DOHH2 (cell line): ENCODE data around the gene AGAP3.

Experiments used
- H3F3A ChIP-seq: fragments of 200-600 bp; sonication (generic), shearing (Covaris generic); 2 replicates; pipeline ENCODE4 v1.6.0; 2016; ENCODE audit warnings: antibody characterized with exemption, mild to moderate bottlenecking; ENCODE audit not compliant: control insufficient read depth, insufficient read depth
- H3K27ac ChIP-seq: fragments of 200-600 bp; sonication (generic); 2 replicates; pipeline ENCODE4 v1.5.1; 2014; ENCODE audit warnings: low read depth, mild to moderate bottlenecking, low read length, moderate library complexity
- H3K27me3 ChIP-seq: fragments of 200-600 bp; sonication (generic); 2 replicates; pipeline ENCODE4 v1.6.1; 2014; ENCODE audit warnings: mild to moderate bottlenecking, low read length, mixed read lengths; ENCODE audit not compliant: control insufficient read depth
- H3K36me3 ChIP-seq: fragments of 200-600 bp; sonication (generic); 2 replicates; pipeline ENCODE4 v1.6.1; 2014; ENCODE audit warnings: mild to moderate bottlenecking, low read length, moderate library complexity, mixed read lengths; ENCODE audit not compliant: control insufficient read depth
- H3K4me1 ChIP-seq: fragments of 200-600 bp; sonication (generic); 2 replicates; pipeline ENCODE4 v1.6.1; 2014; ENCODE audit warnings: mild to moderate bottlenecking, low read length, mixed read lengths; ENCODE audit not compliant: control insufficient read depth
- H3K4me2 ChIP-seq: fragments of 200-600 bp; sonication (generic); 2 replicates; pipeline ENCODE4 v1.6.0; 2014; ENCODE audit warnings: mild to moderate bottlenecking, low read length, moderate library complexity
- H3K4me3 ChIP-seq: fragments of 200-600 bp; sonication (generic); 2 replicates; pipeline ENCODE4 v1.5.1; 2014; ENCODE audit warnings: mild to moderate bottlenecking, low read length, mixed read lengths
- H3K79me2 ChIP-seq: fragments of 200-600 bp; sonication (generic); 2 replicates; pipeline ENCODE4 v1.6.1; 2014; ENCODE audit warnings: mild to moderate bottlenecking, low read length, mixed read lengths; ENCODE audit not compliant: control insufficient read depth
- H3K9me2 ChIP-seq: fragments of 200-600 bp; sonication (generic); replicated peaks from 2 replicates; pipeline ENCODE4 v1.6.1; 2014; ENCODE audit warnings: mild to moderate bottlenecking, low read length, mixed read lengths; ENCODE audit not compliant: control insufficient read depth
- H3K9me3 ChIP-seq: fragments of 200-600 bp; sonication (generic); 2 replicates; pipeline ENCODE4 v1.6.1; 2014; ENCODE audit warnings: antibody characterized with exemption, low read length, mixed read lengths; ENCODE audit not compliant: control insufficient read depth, insufficient read depth
- H4K20me1 ChIP-seq: fragments of 200-600 bp; sonication (generic); 2 replicates; pipeline ENCODE4 v1.6.0; 2014; ENCODE audit warnings: low read depth, mild to moderate bottlenecking, antibody characterized with exemption, low read length, moderate library complexity; ENCODE audit not compliant: control insufficient read depth, insufficient read depth
- EZH2phosphoT487 ChIP-seq: fragments of 200-600 bp; sonication (generic); IDR thresholded peaks from 2 replicates; pipeline ENCODE4 v1.6.1; 2017; ENCODE audit warnings: borderline replicate concordance, mild to moderate bottlenecking, antibody characterized with exemption, low read length, moderate library complexity, mixed read lengths
- TF ChIP-seq, protein P1 (sequence below): fragments of 200-600 bp; sonication (generic); IDR thresholded peaks from one replicate; pipeline ENCODE4 v1.5.1; 2014; ENCODE audit warnings: antibody characterized with exemption, mild to moderate bottlenecking, low read depth, low read length; ENCODE audit not compliant: poor library complexity, severe bottlenecking

The AGAP3 gene

DNA sequence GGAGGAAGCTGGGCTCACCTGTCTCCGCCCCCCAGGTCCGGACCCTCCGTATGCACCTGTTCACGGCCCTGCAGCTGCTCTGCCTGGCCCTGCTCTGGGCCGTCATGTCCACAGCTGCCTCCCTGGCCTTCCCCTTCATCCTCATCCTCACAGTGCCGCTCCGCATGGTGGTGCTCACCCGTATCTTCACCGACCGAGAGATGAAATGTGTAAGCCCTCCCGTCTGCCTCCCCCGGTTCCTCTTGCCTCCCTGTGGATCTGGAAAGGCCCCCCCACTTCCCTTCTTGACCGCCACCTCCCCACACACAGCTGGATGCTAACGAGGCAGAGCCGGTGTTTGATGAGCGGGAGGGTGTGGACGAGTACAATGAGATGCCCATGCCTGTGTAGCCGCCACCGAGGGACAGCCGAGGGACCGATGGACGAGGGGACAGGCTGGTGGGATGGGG lies 10.3 kb upstream of the AGAP3 start:
- peaks cover 81% of the 10 kb centered on the region for H3K36me3 ChIP-seq
- no peak overlapping the region for H3K27ac ChIP-seq

DNA sequence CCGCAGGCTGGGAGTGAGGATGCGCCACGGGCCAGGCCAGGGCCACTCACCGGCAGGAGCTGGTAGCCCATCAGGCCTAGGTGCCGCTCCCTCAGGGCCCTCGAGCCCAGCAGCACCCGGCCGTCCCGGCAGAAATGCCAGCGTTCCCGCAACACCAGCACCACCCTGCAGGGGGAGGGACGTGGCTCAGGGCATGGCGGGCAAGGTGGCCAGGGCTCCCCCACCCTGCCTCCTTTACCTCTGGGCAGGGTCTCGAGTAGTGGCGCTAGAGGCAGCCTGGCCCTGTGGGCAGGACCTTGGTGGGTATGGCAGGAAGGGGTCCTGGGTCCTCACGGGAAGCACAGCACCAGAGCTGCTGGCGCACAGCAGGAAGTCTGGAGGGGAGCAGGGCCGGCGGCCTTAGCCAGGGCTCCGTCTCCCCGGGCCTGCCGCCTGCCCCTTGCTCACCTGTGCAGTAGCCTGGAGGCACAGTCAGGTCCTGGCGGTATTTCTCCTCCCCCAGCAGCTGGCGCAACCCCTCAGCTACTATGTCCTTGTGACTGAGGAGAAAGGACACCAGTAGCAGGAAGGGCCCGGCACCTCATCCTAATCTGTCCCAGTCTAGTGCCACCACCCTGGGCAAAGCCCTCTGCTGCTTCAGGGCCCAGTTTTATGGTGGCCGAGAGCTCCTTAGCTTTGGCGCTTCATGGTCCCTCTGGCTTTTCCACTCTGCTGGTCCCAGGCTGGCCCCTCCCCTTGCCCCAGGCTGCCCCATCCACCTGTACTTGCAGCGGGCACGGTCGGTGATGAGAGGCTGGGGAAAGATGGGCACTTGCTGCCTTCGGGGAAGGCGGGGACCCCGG lies 9.2 kb upstream of the AGAP3 start:
- H3K36me3 ChIP-seq = peaks cover 79% of the 10 kb centered on the region
- H3K79me2 ChIP-seq = peaks cover 40% of the 10 kb centered on the region
- H4K20me1 ChIP-seq = 0 out of 2 replicates have a peak, but pooled peaks cover 4% of the 10 kb centered on the region
- no peak overlapping the region for H3K4me3 ChIP-seq
- no peaks in the 10 kb centered on the region for H3K9me3 ChIP-seq
- no peak overlapping the region for H3K27ac ChIP-seq
- no peak for TF ChIP-seq EZH2phosphoT487
- TF ChIP-seq, protein P1, sequence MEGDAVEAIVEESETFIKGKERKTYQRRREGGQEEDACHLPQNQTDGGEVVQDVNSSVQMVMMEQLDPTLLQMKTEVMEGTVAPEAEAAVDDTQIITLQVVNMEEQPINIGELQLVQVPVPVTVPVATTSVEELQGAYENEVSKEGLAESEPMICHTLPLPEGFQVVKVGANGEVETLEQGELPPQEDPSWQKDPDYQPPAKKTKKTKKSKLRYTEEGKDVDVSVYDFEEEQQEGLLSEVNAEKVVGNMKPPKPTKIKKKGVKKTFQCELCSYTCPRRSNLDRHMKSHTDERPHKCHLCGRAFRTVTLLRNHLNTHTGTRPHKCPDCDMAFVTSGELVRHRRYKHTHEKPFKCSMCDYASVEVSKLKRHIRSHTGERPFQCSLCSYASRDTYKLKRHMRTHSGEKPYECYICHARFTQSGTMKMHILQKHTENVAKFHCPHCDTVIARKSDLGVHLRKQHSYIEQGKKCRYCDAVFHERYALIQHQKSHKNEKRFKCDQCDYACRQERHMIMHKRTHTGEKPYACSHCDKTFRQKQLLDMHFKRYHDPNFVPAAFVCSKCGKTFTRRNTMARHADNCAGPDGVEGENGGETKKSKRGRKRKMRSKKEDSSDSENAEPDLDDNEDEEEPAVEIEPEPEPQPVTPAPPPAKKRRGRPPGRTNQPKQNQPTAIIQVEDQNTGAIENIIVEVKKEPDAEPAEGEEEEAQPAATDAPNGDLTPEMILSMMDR = no peak
- H3K9me2 ChIP-seq = no peaks in the 10 kb centered on the region
- H3K4me2 ChIP-seq = no peak overlapping the region
- no peaks in the 10 kb centered on the region for H3K27me3 ChIP-seq
- peaks cover 30% of the 10 kb centered on the region for H3K4me1 ChIP-seq
- peaks cover 6% of the 10 kb centered on the region for H3F3A ChIP-seq

More for the DNA sequence above, 10.3 kb upstream of the AGAP3 start:
- no peak for TF ChIP-seq EZH2phosphoT487
- TF ChIP-seq, protein P1 = no peak
- no peak overlapping the region for H3K4me2 ChIP-seq
- H3K4me3 ChIP-seq = no peak overlapping the region
- H3K9me2 ChIP-seq = no peaks in the 10 kb centered on the region
- peaks cover 19% of the 10 kb centered on the region for H3K4me1 ChIP-seq
- H4K20me1 ChIP-seq = 0 out of 2 replicates have a peak, but pooled peaks cover 4% of the 10 kb centered on the region
- no peaks in the 10 kb centered on the region for H3K27me3 ChIP-seq
- H3F3A ChIP-seq = peaks cover 6% of the 10 kb centered on the region
- no peaks in the 10 kb centered on the region for H3K9me3 ChIP-seq
- H3K79me2 ChIP-seq = peaks cover 29% of the 10 kb centered on the region

DNA sequence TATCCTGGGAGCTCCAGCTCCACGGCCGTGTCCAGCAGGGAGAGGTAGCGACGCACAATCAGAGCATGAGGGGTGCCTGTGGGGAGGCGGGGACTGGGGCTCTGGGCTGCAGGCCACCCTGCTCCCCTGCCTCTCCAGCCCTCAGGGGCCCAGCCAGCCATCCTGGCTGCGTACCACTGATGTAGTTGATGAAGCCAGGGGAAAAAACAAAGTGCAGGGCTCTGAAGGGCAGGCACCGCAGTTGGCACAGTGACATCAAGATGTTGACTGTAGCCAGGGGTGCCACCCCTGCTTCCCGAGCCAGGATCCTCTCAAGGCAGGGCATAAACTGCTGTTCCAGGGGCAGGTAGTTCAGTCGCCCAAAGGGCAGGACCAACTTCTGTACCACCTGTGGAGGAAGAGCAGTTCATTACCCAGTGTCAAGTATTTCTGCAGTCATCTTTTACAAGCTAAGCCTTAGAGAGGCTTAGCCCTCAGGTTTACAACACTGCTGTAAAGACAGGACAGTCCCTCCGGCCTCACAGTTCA lies 8.5 kb upstream of the AGAP3 start:
- peaks cover 79% of the 10 kb centered on the region for H3K36me3 ChIP-seq
- no peak for TF ChIP-seq EZH2phosphoT487
- TF ChIP-seq, protein P1 = no peak
- no peak overlapping the region for H3K4me2 ChIP-seq

More for the DNA sequence above, 8.5 kb upstream of the AGAP3 start:
- no peak overlapping the region for H3K27ac ChIP-seq
- no peaks in the 10 kb centered on the region for H3K9me3 ChIP-seq
- H3K9me2 ChIP-seq = no peaks in the 10 kb centered on the region
- H4K20me1 ChIP-seq = 0 out of 2 replicates have a peak, but pooled peaks cover 4% of the 10 kb centered on the region
- H3K4me3 ChIP-seq = no peak overlapping the region
- peaks cover 46% of the 10 kb centered on the region for H3K79me2 ChIP-seq
- no peaks in the 10 kb centered on the region for H3K27me3 ChIP-seq
- peaks cover 6% of the 10 kb centered on the region for H3F3A ChIP-seq
- H3K4me1 ChIP-seq = peaks cover 36% of the 10 kb centered on the region
